SK-MEL-5 (cell line): Measurements from ENCODE around the gene TRAPPC2B. TPM values are rescaled to one million over a fixed set of nuclear protein-coding genes. Genes with fewer than 3 reads are reported as not detected.
A peak's percentile ranks its signal among the peaks of the same experiment; 100 is the strongest.
"Not testable (repeated sequence)": the region's sequence is repeated elsewhere in the genome, so short reads cannot be mapped to it uniquely, and the experiment has no call there.

ENCODE experiments used
- DNase-seq: peaks from one replicate; pipeline ENCODE4 v3.0.0-alpha.2; 2016; ENCODE audit warnings: low read depth, low spot score
- in situ Hi-C: cut with HindIII; loops from 2 replicates; pipeline ENCODE4 v1.10.0; 2016; ENCODE audit warnings: low sequenced_read_pairs, high pct_unique_total_duplicates, low pct_unique_long_range_greater_than_20kb
- total RNA-seq: library from RNA; depleted of rRNA; stranded (reverse); fragments of >200 nt; shearing (Covaris generic); gene quantifications from 2 replicates; pipeline ENCODE4 v1.2.3, GENCODE V29; 2014

The TRAPPC2B gene
- total RNA-seq, 1 experiment from 2014 or later = 14.8 TPM

DNA sequence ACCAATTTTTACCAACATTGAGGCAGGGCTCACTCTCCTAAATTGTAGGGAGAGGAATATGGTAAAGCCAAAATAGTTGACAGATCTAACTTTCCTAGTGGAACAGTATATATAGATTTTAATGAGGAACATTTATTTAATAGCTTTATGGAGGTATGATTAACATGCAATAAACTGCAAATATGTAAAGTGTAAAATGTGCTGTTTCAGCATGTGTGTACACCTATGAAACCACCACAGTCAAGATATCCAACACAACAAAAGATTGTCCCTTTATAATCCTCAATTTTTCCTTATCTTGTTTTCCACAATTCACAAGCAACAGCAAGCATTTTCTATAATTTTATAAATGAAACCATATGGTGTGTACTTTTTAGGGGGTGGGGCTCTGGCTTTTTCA is 4.1 kb upstream of the TRAPPC2B start:
- in situ Hi-C loops = no loop called here

DNA sequence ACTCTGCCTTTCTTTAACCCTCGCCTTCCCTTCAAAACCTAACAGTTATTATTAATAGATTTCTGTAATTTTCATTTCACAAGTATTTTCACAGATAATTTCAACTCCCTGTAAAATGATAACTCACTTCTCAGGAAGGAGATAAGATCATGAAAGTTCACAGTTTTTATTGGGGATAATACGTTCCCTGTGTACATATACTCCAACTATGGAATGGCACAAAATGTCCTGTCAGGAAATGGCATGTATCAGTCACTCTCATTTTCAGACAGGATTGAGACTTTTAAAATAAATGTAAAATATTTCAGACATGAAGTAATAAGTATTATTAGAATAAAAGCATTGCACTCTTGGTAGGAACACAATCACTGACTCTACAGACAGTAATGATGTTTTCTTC is 932 bp upstream of the TRAPPC2B start:
- DNase-seq = no peak
- in situ Hi-C loops = no loop called here

More for the DNA sequence above, 4.1 kb upstream of the TRAPPC2B start:
- DNase-seq = no peak

DNA sequence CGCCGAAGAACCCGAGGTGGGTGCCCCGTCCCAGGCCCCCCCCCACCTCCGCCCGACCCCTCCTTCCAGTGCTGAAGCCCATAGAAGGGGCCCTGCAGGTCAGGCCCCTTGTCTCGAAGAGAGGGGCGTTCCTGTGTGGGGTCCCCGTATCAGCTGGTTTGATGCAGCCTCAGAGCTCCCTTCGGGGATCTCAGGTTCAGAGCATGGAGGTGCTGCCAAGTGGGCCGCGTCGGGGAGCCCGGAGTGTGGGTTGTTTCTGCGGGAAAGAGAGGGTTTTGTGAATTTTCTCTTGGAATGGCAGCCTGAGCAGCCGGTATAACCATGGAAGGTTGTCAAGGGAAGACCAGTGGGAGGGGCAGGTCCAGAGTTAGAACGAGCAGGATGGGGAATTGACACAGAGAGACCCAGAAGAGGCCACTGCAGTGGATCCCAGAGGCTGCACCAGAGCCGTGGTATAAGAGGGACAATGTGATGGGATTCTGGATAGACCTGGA is 384 bp downstream of the TRAPPC2B start:
- in situ Hi-C loops = no loop called here
- no peak for DNase-seq

DNA sequence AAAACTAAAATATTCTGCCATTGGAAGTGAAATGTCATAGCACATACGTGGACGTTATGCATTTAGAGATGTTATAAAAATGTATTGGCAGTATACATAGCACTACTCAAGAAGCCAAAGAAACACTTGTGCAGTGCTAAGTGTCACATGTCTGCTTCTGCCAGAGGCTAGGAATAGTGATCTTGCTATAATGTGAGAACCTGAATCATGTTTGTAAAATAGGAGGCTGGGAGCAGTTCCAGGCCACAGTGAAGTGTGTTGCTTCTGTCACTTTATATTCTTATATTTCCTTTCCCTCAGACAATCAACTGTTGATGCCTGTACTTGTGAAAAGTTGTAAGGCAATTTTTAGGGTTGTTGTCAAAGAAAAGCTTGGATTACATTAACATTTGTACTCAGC is 3.4 kb downstream of the TRAPPC2B start:
- in situ Hi-C loops = no loop called here
- no peak for DNase-seq

DNA sequence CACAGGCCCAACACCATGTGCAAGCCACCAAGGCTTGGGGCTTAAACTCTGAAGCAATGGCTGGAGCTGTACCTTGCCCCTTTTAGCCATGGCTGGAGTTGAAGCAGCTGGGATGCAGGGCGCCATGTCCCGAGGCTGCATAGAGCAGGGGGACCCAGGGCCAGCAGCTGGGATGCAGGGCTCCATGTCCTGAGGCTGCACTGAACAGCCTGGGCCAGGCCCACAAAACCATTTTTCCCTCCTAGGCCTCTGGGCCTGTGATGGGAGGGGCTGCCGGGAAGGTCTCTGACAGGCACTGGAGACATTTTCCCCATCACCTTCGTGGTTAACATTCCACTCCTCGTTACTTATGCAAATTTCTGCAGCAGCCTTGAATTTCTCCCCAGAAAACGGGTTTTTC is 10.8 kb downstream of the TRAPPC2B start:
- DNase-seq = no peak
- in situ Hi-C loops = no loop called here

DNA sequence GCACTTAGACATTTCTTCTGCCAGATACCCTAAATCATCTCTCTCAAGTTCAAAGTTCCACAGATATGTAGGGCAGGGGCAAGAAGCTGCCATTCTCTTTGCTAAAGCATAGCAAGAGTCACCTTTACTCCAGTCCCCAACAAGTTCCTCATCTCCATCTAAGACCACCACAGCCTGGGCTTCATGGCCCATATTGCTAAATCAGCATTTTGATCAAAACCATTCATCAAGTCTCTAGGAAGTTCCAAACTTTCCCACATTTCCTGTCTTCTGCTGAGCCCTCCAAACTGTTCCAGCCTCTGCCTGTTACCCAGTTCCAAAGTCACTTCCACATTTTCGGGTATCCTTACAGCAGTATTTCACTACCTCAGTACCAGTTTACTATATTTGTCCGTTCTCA is 11.3 kb downstream of the TRAPPC2B start:
- in situ Hi-C loops, DNase-seq: not testable (repeated sequence)

DNA sequence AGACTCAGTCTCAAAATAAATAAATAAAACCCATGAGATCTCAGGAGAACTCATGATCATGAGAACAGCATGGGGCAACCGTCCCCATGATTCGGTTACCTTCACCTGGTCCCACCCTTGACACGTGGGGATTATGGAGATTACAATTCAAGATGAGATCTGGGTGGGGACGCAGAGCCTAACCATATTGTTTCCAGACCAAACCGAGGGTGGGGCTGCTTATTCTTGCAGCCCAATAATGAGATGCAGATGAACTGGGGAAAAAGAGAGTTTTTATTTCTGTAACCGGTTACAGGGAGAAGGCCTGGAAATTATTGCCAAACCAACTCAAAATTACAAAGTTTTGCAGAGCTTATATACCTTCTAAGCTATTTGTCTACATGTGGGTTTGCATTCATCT is 12.8 kb downstream of the TRAPPC2B start:
- no peak for DNase-seq
- in situ Hi-C loops = no loop called here

DNA sequence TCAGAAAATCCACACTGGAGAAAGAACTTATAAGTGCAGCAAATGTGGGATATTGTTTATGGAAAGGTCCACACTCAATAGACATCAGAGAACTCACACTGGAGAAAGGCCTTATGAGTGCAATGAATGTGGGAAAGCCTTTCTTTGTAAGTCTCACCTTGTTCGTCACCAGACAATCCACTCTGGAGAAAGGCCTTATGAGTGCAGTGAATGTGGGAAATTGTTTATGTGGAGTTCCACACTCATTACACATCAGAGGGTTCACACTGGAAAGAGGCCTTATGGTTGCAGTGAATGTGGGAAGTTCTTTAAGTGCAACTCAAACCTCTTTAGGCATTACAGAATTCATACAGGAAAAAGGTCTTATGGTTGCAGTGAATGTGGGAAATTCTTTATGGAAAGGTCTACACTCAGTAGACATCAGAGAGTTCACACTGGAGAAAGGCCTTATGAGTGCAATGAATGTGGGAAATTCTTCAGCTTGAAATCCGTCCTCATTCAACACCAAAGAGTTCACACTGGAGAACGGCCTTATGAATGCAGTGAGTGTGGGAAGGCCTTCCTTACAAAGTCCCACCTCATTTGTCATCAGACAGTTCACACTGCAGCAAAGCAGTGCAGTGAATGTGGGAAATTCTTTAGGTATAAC is 14.3 kb downstream of the TRAPPC2B start:
- DNase-seq = no peak
- in situ Hi-C loops = no loop called here

DNA sequence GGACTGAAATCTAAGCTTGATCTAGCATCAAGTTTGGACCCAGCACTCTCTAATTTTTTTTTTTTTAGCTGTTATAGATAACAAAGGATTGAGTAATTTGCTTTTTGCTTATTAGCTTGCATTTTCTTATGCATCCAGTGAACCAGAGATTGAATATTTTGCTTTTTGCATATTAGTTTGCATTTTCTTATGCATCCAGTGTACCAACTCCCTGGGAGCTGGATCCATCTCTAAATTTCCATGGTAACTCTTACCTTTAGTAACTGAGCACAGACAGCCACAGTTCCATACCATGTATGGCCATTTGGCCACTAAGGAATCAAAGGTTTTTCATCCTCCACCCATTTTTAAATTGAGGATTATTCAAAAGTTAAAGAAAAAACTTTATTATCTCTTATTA is 17.6 kb downstream of the TRAPPC2B start:
- in situ Hi-C loops = no loop called here
- DNase-seq = no peak

DNA sequence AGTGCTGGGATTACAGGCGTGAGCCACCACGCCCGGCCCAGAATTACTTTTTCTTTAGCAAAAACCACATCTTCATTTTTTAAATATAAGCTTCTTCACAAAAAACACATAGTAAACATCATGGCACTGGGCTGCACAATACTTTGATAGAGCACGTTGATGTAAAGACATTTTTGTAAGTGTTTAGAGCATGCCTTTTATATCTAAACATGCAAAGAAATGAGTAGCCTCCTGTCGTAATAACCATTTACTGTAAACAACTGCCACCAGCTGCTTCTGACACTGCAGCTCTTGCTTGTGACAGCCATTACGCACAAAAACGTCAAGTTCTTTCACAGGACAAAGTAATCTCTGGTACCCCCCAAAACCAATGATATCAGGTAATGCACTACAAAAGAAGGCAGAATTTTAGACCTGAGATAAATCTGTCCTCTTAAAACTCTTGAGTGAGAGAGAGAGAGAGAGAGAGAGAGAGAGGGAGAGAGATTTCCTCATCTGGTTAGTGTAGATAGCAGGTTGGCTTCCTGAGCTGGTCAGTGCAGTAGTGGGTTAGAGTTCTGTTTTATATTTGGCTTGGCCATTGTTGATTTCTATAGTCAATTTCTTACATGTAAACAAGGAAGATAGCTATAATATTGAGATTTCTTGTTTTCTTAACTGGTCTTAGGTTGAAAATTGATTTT is 19.6 kb downstream of the TRAPPC2B start:
- in situ Hi-C loops = no loop called here
- no peak for DNase-seq

DNA sequence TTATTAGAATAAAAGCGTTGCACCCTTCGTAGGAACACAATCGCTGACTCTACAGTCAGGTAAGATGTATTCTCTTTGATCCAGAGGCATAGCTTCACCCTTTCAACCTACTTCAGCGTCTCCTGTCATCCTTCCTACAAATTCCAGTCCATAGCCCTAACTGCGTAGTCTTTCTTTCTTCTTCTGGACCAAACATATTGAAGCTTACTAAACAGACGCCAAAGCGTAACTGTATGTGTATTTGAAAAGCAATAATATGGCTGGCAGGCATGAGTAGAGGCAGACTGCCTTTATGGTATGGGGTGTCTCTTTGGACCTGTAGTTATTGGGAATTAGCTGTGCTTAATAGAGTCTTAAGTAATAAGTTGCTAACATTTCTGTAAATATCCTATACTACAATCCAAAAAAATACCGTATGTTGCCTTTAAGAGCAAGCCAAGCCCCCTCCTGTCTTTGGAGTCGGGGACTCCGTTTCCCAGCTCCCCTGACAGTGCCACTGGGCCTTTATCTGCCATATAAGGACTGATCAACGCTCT is 25.9 kb downstream of the TRAPPC2B start:
- no peak for DNase-seq
- in situ Hi-C loops = no loop called here

DNA sequence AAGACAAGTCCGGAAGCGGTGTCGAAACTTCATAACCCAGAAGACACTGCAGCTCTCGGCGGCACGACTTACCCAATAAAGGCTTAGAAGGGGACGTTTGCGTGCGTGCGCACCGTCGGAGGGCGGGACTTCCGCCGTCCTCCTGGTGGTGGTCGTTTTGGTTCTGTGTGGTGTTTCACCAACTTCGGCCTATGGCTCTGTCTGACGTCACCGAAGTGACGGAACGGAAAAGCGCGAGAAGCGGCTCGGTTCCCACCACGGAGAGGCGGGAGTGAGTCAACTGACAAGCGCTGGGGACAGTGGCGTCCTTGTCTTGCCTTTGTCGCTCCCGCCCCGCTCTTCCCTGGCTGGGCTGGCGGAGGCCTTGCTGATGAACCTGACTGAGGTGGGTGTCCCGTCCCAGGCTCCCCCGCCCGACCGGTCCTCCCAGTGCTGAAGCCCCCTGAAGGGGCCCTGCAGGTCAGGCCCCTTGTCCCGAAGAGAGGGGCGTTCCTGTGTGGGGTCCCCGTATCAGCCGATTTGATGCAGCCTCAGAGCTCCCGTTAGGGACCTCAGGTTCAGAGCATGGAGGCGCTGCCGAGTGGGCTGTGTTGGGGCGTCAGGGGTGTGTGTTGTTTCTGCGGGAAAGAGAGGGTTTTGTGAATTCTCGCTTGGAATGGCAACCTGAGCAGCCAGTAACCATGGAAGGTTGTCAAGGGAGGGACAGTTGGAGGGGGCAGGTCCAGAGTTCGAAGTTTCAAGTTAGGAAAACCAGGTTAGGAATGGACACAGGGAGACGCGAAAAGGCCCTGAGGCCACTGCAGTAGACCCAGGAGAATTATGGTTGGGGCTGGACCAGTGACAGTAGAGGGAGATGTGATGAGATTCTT is 26.6 kb downstream of the TRAPPC2B start, which contains the start of gene ZNF548:
ZNF548 (plus strand) TSS at position 125 of the 869 bp plus-strand sequence; CDS start at position 371, 246 bp downstream.
- peak; percentile 97 for DNase-seq
- in situ Hi-C loops = no loop called here

DNA sequence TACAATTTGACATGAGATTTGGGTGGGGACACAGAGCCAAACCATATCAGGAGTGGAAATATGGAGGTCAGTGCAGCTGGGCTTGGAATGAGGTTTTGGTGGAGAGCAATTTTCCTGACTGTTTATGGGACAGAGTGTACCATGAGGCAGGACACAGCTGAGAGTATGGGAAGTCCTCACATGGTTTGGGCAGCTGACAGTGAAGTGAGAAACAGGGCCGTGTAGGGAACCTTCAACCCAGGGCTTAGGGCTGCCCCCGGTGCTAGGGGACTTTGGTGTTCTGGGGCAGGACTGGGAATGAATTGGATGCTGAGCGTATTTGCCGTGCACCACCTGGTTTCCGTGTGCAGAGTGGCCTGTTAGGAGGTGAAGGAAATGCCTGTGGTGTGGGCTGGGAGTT is 32.4 kb downstream of the TRAPPC2B start:
- DNase-seq = no peak
- in situ Hi-C loops = no loop called here

DNA sequence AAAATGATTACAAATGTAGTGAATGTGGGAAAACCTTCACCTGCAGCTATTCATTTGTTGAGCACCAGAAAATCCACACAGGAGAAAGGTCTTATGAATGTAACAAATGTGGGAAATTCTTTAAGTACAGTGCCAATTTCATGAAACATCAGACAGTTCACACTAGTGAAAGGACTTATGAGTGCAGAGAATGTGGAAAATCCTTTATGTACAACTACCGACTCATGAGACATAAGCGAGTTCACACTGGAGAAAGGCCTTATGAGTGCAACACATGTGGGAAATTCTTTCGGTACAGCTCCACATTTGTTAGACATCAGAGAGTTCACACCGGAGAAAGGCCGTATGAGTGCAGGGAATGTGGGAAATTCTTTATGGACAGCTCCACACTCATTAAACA is 35.5 kb downstream of the TRAPPC2B start:
- in situ Hi-C loops = no loop called here
- DNase-seq = no peak

DNA sequence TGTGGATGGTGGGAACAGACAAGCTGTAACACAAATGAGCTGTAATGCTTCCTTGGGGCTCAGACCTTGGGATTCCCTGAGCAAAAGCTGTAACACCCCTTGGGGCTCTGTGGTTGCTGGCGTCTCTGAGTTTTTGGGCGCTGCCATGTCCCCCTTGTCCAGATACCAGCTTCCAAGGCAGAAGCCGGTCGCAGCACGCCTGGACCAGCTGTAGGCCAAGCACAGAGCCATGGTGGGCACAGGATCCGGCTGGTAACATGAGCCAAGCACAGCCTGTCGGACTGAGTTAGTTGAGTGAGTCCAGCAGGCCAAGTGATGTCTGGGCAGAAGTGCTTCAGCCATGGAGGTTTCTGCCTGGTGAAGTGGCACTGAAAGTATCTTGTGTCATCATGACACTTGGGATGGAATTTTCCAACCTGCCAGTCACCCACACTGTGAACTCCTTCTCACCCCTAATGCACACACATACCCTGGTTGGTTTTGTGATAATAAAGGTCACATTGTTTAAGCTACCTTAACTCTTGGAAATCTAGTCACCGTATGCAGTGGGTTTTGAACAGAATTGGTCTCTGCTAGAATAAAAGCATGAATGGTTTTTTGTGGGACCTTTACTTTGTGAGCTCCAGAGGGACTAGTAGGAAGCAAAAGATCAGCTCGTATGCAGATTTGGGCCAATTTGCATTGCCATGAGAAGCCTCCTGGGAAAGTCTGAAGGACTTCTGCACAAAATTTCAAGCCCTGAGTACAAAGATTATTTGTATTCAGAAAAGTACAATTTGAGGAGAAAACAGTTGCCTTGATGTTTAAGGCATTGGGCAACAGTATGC is 40.6 kb downstream of the TRAPPC2B start:
- in situ Hi-C loops = no loop called here
- DNase-seq = no peak

DNA sequence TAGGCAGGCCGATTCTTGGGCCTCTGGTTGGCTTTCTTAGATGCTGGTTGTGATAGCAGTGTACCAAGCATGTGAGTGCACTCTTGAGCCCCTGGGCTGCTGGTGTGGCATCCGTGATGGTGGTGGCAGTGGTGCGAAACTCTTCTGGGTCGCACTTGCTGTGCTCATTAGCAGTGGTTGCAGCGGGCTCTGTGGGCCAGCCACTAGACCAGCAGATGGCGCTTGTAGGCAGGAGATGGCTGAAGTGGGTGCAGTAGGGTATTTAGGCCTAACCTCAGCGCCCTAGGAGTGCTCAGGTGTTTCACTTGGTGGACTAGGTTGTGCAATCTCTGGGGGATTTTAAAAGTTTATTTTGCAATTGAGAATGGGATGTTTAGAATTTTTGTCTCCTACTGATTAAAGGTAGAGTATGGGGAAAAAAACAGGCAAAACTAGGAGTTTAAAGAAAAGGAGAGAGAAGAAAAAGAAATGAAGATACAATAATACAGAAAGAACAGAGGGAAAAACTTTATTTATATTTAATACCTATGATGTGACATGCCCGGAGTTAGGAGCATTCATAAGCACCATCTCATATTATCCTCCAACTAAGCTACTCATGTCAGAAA is 43.3 kb downstream of the TRAPPC2B start:
- in situ Hi-C loops = no loop called here
- peak; percentile 55 for DNase-seq
